Body of pancreas (tissue), 4 donors: ENCODE results near the gene CREBL2. TPM values are rescaled to one million over a fixed set of nuclear protein-coding genes. Genes with fewer than 3 reads are reported as not detected.

Experiments used
- ATAC-seq: fragments of 150-250 bp; one replicate; pipeline ENCODE4 v1.9.1; 2016
- DNase-seq, 4 donors: peaks; one replicate each; pipeline ENCODE4 v3.0.0-alpha.2; 2019
- H3K27ac ChIP-seq, 4 donors: fragments of 200-600 bp; sonication (generic); 1 replicate in 3 of 4; 2 replicates in 1 of 4; pipeline versions ENCODE4 v1.5.1 to v1.6.1; 2016 to 2019; ENCODE audit warnings: mild to moderate bottlenecking in 1 of 4, mixed read lengths in 1 of 4, moderate library complexity in 1 of 4
- H3K27me3 ChIP-seq, 2 donors: fragments of 200-600 bp; sonication (generic); one replicate each; pipeline ENCODE4 v1.6.0; 2016; ENCODE audit warnings: mild to moderate bottlenecking in 1 of 2
- H3K36me3 ChIP-seq, 2 donors: fragments of 200-600 bp; sonication (generic); replicated peaks in 1 of 2; 2 replicates each; pipeline ENCODE4 v1.5.1; 2016; ENCODE audit warnings: low read depth in 2 of 2; ENCODE audit not compliant: insufficient read depth in 1 of 2
- H3K4me1 ChIP-seq: fragments of 200-600 bp; sonication (generic); one replicate; pipeline ENCODE4 v1.6.0; 2016
- H3K4me3 ChIP-seq, 2 donors: fragments of 200-600 bp; sonication (generic); 1 replicate in 1 of 2; 2 replicates in 1 of 2; pipeline ENCODE4 v1.5.1; 2016 to 2019
- H3K9me3 ChIP-seq, 3 donors: fragments of 200-600 bp; sonication (generic); 1 replicate in 2 of 3; 2 replicates in 1 of 3; pipeline ENCODE4 v1.5.1; 2016
- POLR2A ChIP-seq, 3 donors: fragments of 450-650 bp; IDR thresholded peaks; one replicate each; pipeline ENCODE4 v1.6.1; 2016; ENCODE audit warnings: antibody characterized with exemption in 3 of 3, mild to moderate bottlenecking in 2 of 3
- WGBS, 2 donors: methylation state at CpG; one replicate each; pipeline ENCODE4 v1.1.5; 2017; 5-methylcytosine and 5-hydroxymethylcytosine counted together
- intact Hi-C: fragments of 100-400 bp; cut with DNase I; formaldehyde crosslinking; loops from one replicate; pipeline ENCODE4 v1.15.1; 2023
- total RNA-seq, 2 donors: library from RNA; depleted of rRNA; stranded (reverse); fragments of >200 nt; gene quantifications; one replicate each; pipeline ENCODE4 v1.1.0, GENCODE V29; 2016
- TF ChIP-seq, protein P1 (sequence below), 7 experiments: fragments of 450-650 bp in 4 of 7; fragments of 200-600 bp in 3 of 7; sonication (generic) in 3 of 7; IDR thresholded peaks; one replicate each; pipeline ENCODE4 v1.5.1; 2016 to 2019; ENCODE audit warnings: antibody characterized with exemption in 7 of 7

CREBL2 gene
- total RNA-seq, 2 donors from 2014 or later = 13.8 to 31.4 TPM

DNA sequence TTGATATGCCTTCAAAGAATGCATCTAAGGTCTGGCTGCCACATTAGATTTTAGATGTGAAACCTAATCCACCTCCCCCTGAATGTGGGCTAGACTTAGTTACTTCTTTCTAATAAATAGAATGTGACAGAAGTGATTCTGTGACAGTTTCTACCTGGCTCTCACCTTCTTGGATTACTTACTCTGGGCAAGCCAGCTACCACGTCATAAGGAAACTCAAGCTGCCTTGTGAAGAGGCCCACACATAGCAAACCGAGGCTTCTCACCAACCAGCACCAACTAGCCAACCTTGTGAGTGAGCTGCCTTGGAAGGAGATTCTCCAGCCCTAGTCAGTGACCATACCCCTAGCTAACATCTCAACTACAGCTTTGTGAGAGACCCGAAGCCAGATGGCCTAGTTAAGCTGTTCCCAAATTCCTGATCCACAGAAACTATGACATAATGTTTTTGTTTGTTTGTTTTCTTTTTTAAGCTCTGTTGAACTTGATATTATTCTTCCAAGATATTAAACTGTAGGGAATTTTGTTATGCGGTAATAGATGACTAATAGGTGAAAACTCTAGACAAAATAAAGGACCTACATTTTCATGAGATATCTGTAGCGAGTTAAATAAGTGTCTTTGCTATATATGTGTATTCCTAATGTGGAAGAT, 78.1 kb downstream of the CREBL2 start:
- Histone ChIP-seq H3K36me3 (no peaks in the 10 kb centered on the region), H3K4me3 (no peak overlapping the region), H3K9me3 (no peaks in the 10 kb centered on the region), H3K27ac (no peak overlapping the region), H3K4me1 (no peaks in the 10 kb centered on the region), H3K27me3 (no peaks in the 10 kb centered on the region)
- intact Hi-C loops = no loop called here
- no peak for TF ChIP-seq POLR2A (IDR thresholded peaks at IDR 0.05)
- TF ChIP-seq, protein P1, sequence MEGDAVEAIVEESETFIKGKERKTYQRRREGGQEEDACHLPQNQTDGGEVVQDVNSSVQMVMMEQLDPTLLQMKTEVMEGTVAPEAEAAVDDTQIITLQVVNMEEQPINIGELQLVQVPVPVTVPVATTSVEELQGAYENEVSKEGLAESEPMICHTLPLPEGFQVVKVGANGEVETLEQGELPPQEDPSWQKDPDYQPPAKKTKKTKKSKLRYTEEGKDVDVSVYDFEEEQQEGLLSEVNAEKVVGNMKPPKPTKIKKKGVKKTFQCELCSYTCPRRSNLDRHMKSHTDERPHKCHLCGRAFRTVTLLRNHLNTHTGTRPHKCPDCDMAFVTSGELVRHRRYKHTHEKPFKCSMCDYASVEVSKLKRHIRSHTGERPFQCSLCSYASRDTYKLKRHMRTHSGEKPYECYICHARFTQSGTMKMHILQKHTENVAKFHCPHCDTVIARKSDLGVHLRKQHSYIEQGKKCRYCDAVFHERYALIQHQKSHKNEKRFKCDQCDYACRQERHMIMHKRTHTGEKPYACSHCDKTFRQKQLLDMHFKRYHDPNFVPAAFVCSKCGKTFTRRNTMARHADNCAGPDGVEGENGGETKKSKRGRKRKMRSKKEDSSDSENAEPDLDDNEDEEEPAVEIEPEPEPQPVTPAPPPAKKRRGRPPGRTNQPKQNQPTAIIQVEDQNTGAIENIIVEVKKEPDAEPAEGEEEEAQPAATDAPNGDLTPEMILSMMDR (IDR thresholded peaks at IDR 0.05) = no peak
- DNase-seq (no peak), ATAC-seq (no peak)
- 73 to 81% methylated on average over 5 of the region's 5 CpGs for WGBS, 2 donors

DNA sequence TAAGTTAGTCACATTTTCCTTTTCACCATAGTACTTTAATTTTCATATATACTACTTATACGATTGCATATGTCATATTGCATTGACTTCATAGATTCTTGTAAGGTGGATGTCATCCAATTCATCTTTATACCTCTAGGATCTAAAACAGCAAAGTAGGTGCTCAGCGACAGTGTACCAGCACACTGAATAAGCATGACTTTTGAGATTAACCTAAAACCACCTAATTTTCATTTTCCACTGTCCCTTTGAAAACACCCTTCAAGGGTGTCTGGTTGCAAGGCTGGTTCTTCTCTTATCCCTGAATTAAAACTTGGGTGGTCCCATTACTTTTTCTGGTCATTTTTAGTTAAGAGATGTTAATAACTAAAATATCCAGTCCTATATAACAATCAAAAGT, 79.9 kb downstream of the CREBL2 start:
- Histone ChIP-seq H3K27ac (no peak overlapping the region), H3K4me1 (no peaks in the 10 kb centered on the region), H3K36me3 (no peaks in the 10 kb centered on the region), H3K9me3 (no peaks in the 10 kb centered on the region), H3K4me3 (no peak overlapping the region), H3K27me3 (no peaks in the 10 kb centered on the region)
- TF ChIP-seq POLR2A (IDR thresholded peaks at IDR 0.05) = no peak
- TF ChIP-seq, protein P1 (IDR thresholded peaks at IDR 0.05) = no peak
- intact Hi-C loops = no loop called here
- ATAC-seq = no peak
- WGBS, 2 donors = 81 to 92% methylated on average over 2 of the region's 2 CpGs
- DNase-seq = no peak

DNA sequence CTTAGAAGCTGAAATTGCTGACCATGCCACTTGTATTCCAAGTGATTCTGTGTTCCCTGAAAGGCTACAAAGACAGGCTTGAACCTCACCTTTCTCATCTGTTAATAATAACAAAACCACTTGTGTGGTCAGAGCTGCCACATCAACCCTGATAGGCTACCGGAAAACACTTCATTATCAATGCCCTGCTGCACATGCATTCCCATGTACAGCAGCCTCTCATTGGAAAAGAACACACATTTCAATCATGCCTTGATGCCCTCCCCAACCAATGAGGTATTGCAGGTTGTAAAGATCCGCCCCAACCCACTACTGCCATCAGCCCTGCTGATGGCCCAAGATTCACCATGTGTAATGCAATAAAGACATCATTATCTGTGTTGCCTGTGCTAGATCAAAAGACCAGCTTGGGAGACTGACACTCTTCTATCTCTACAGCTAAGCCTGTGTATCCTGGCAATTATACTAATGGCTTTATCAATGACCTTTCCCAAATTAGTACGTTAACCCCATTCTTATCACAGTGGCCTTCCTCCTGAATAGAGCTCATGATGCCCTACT, 81.5 kb downstream of the CREBL2 start:
- WGBS, 2 donors = 57 to 69% methylated on average over 3 of the region's 3 CpGs
- no peak for ATAC-seq
- no peak for DNase-seq
- Histone ChIP-seq H3K4me3 (no peak overlapping the region), H3K27me3 (no peaks in the 10 kb centered on the region), H3K9me3 (no peaks in the 10 kb centered on the region), H3K36me3 (no peaks in the 10 kb centered on the region), H3K4me1 (peaks cover 8% of the 10 kb centered on the region), H3K27ac (no peak overlapping the region)
- TF ChIP-seq POLR2A (IDR thresholded peaks at IDR 0.05) = no peak
- TF ChIP-seq, protein P1 (IDR thresholded peaks at IDR 0.05) = no peak
- intact Hi-C loops = no loop called here

Other genes with a start within 250 kb of the CREBL2 start
- 10 to 100 TPM; 30.3 to 32.9 TPM for gene DUSP16, start 49.0 kb upstream of the CREBL2 start, total RNA-seq
- not detected for gene GPR19, start 84.3 kb downstream of the CREBL2 start, total RNA-seq
- gene CDKN1B, start 105.5 kb downstream of the CREBL2 start, total RNA-seq = 10 to 100 TPM; 11.9 to 28.3 TPM
- 10 to 100 TPM; 10.1 to 23.4 TPM for gene APOLD1, start 173.8 kb downstream of the CREBL2 start, total RNA-seq
- gene DDX47, start 201.5 kb downstream of the CREBL2 start, total RNA-seq = 10 to 100 TPM; 32.4 to 59.7 TPM